ENCODE data around the gene GADD45G.

- no peak for TF ChIP-seq POLR2A (IDR thresholded peaks at IDR 0.05; ENCODE audit: low read length)
- no peak for TF ChIP-seq GATA1 (IDR thresholded peaks at IDR 0.05; ENCODE audit: low read depth, low read length)
Observed at GRCh38 chr9:89602978-89603766, 1.6 kb upstream of the GADD45G start.

All from erythroblast (primary cell).